ENCODE data around the gene CD83. TPM values are rescaled to one million over a fixed set of nuclear protein-coding genes. Genes with fewer than 3 reads are reported as not detected.

CD83 gene
- total RNA-seq, 1 donor from 2014 or later = 80.2 TPM

- no peak for DNase-seq
- H3K27me3 Mint-ChIP-seq = no peaks in the 10 kb centered on the region
- H3K9me3 Mint-ChIP-seq = peaks cover 4% of the 10 kb centered on the region
- peak overlapping the region; percentile 66 for H3K4me3 Mint-ChIP-seq
- peak overlapping the region; percentile 72 for H3K27ac Mint-ChIP-seq
- H3K4me1 Mint-ChIP-seq = peaks cover 63% of the 10 kb centered on the region
- H3K36me3 Mint-ChIP-seq (ENCODE audit: low read depth) = peaks cover 76% of the 10 kb centered on the region
- intact Hi-C loops (cut with micrococcal nuclease) = loop anchor here (2.0 to 10.0 kb wide), 3 partner anchors 13 to 1503 kb away; no protein-coding TSS in a partner anchor
Measured at GRCh38 chr6:14121936-14122344, 4.4 kb downstream of the CD83 start.

GRCh38 chr6:14123386-14124111 is 6.0 kb downstream of the CD83 start:
- Mint-ChIP-seq H3K27ac (peak overlapping the region; percentile 11), H3K4me1 (peaks cover 57% of the 10 kb centered on the region), H3K27me3 (no peaks in the 10 kb centered on the region), H3K9me3 (peaks cover 4% of the 10 kb centered on the region), H3K36me3 (ENCODE audit: low read depth) (peaks cover 74% of the 10 kb centered on the region), H3K4me3 (peak overlapping the region; percentile 57)
- DNase-seq = no peak
- intact Hi-C loops (cut with micrococcal nuclease) = loop anchor here (2.0 to 10.0 kb wide), 2 partner anchors 15 to 1501 kb away; no protein-coding TSS in a partner anchor

DNA sequence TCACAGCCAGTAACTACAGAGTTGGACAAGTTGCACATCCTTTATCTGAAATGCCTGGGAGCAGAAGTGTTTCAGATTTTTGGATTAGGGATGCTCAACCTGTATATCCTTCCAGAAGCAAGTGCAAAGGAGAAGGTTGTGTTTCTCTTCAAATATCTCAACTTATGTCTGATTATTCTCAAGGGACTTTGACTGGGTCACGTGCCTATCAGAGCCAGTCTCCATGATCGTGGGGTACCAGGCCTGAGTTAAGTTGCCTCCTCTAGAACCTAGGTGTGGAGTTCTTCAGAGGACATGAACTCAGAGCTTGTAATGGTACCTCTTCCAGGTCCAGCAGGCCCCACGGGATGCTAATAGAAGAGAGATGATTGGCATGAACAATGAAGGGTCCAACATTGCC is 7.8 kb downstream of the CD83 start:
- intact Hi-C loops (cut with micrococcal nuclease) = loop anchor here (10.0 kb wide), 1 partner anchor 1499 kb away; no protein-coding TSS in a partner anchor
- Mint-ChIP-seq H3K4me3 (no peak overlapping the region), H3K9me3 (peaks cover 4% of the 10 kb centered on the region), H3K4me1 (peaks cover 59% of the 10 kb centered on the region), H3K36me3 (ENCODE audit: low read depth) (peaks cover 73% of the 10 kb centered on the region), H3K27me3 (no peaks in the 10 kb centered on the region), H3K27ac (no peak overlapping the region)
- no peak for DNase-seq

DNA sequence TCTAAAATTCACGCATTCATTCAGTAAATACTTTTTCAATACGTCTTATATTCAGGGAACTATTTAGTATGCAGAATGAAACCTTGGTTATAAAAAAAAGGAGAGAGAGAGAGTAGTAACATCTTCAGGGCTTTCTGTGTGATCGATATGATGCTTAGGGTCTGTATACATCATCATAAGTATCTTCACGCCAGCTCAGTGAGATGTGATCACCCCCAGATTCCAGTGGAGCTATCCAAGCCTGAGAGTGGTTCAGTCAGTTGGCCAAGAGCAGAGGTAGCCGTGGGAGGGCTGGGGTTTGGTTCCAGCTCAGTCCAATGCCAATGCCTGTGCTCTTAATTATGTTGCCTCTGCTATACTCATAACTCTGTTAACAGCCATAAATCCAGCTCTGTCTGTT is 8.6 kb downstream of the CD83 start:
- Mint-ChIP-seq H3K4me3 (peak overlapping the region; percentile 14), H3K9me3 (no peaks in the 10 kb centered on the region), H3K4me1 (peaks cover 55% of the 10 kb centered on the region), H3K36me3 (ENCODE audit: low read depth) (peaks cover 71% of the 10 kb centered on the region), H3K27me3 (no peaks in the 10 kb centered on the region), H3K27ac (no peak overlapping the region)
- no peak for DNase-seq
- intact Hi-C loops (cut with micrococcal nuclease) = loop anchor here (10.0 kb wide), 1 partner anchor 1499 kb away; no protein-coding TSS in a partner anchor

- Mint-ChIP-seq H3K36me3 (ENCODE audit: low read depth) (peaks cover 72% of the 10 kb centered on the region), H3K4me1 (peaks cover 45% of the 10 kb centered on the region), H3K27ac (no peak overlapping the region), H3K27me3 (no peaks in the 10 kb centered on the region), H3K4me3 (no peak overlapping the region), H3K9me3 (no peaks in the 10 kb centered on the region)
- intact Hi-C loops (cut with micrococcal nuclease) = loop anchor here (10.0 kb wide), 1 partner anchor 1497 kb away; no protein-coding TSS in a partner anchor
- DNase-seq = no peak
Measured at GRCh38 chr6:14127611-14128010, 10.0 kb downstream of the CD83 start.

GRCh38 chr6:14128012-14128411 is 10.4 kb downstream of the CD83 start:
- H3K27ac Mint-ChIP-seq = no peak overlapping the region
- intact Hi-C loops (cut with micrococcal nuclease) = loop anchor here (10.0 kb wide), 1 partner anchor 1497 kb away; no protein-coding TSS in a partner anchor
- no peaks in the 10 kb centered on the region for H3K9me3 Mint-ChIP-seq
- H3K4me3 Mint-ChIP-seq = no peak overlapping the region
- no peaks in the 10 kb centered on the region for H3K27me3 Mint-ChIP-seq
- peaks cover 72% of the 10 kb centered on the region for H3K36me3 Mint-ChIP-seq (ENCODE audit: low read depth)
- peaks cover 43% of the 10 kb centered on the region for H3K4me1 Mint-ChIP-seq
- no peak for DNase-seq

DNA sequence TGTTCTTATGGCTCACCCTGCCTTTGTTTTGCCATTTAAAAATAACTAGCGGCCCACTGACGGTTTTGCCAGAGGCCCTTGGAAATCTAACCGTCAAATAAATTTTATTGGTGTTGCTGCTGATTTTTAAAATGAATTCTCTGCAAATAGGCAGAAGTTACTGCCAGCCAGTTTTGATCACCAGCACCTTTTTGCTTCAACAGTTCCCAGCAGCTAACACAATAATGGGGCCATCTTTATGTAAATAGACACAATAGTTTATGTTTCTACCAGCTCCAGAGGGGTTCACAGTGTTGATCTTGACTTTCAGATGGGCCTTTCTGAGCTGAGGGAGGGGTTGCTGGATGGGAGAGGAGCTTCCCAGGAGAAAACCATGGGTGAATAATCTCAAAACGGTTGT is 11.2 kb downstream of the CD83 start:
- Mint-ChIP-seq H3K4me3 (no peak overlapping the region), H3K27ac (peak overlapping the region; percentile 14), H3K36me3 (ENCODE audit: low read depth) (peaks cover 73% of the 10 kb centered on the region), H3K4me1 (peaks cover 39% of the 10 kb centered on the region), H3K27me3 (no peaks in the 10 kb centered on the region), H3K9me3 (no peaks in the 10 kb centered on the region)
- DNase-seq = no peak
- intact Hi-C loops (cut with micrococcal nuclease) = loop anchor here (10.0 kb wide), 1 partner anchor 1496 kb away; no protein-coding TSS in a partner anchor

GRCh38 chr6:14129575-14129974 is 12.0 kb downstream of the CD83 start:
- peak overlapping the region; percentile 58 for H3K27ac Mint-ChIP-seq
- H3K27me3 Mint-ChIP-seq = no peaks in the 10 kb centered on the region
- peaks cover 77% of the 10 kb centered on the region for H3K36me3 Mint-ChIP-seq (ENCODE audit: low read depth)
- H3K9me3 Mint-ChIP-seq = no peaks in the 10 kb centered on the region
- no peak overlapping the region for H3K4me3 Mint-ChIP-seq
- DNase-seq = peak; percentile 72
- intact Hi-C loops (cut with micrococcal nuclease) = loop anchor here (10.0 kb wide), 1 partner anchor 1495 kb away; no protein-coding TSS in a partner anchor
- peaks cover 35% of the 10 kb centered on the region for H3K4me1 Mint-ChIP-seq

DNA sequence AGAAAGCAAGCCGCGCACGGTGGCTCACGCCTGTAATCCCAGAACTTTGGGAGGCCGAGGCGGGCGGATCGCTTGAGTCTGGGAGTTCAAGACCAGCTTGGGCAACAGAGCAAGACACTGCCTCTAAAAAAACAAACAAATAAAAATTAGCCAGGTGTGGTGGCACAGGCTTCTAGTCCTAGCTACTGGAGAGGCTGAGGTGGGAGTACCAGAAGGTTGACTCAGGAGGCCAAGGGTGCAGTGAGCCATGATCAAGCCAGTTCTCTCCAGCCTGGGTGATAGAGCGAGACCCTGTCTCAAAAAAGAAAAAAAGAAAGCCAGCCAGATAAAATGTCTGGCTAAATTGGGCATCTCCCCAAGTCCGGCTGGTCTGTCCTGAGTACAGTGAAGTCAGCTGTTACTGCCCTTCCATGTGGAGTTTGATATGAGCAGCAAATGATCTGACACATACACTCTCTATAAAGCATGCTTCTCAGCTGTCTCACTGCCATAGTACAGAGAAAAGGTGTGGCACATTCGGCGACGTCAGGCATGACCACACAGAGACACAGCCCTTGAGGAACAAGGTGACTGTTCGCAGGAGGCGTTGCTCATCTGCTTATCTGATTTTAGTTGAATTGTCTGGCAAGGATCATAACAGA is 13.0 kb downstream of the CD83 start:
- no peaks in the 10 kb centered on the region for H3K27me3 Mint-ChIP-seq
- peaks cover 33% of the 10 kb centered on the region for H3K4me1 Mint-ChIP-seq
- intact Hi-C loops (cut with micrococcal nuclease) = no loop called here
- no peak for DNase-seq
- no peak overlapping the region for H3K4me3 Mint-ChIP-seq
- no peak overlapping the region for H3K27ac Mint-ChIP-seq
- H3K9me3 Mint-ChIP-seq = no peaks in the 10 kb centered on the region
- H3K36me3 Mint-ChIP-seq (ENCODE audit: low read depth) = peaks cover 77% of the 10 kb centered on the region

DNA sequence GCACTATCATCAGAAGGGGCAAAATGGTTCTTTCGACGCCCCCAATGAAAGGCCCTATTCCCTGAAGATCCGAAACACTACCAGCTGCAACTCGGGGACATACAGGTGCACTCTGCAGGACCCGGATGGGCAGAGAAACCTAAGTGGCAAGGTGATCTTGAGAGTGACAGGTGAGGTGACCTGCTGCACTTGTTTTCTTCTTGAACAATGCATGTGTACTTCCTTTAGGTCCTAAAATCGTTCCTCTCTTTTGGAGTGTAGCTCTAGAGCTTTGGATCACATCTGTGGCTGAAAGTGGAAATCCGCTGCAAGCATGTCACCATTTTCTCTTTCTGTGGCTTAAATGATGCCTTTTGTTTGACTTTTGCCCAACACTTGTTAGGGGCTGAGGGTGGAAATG is 14.0 kb downstream of the CD83 start:
- Mint-ChIP-seq H3K27ac (no peak overlapping the region), H3K4me1 (peaks cover 25% of the 10 kb centered on the region), H3K27me3 (no peaks in the 10 kb centered on the region), H3K4me3 (no peak overlapping the region), H3K36me3 (ENCODE audit: low read depth) (peaks cover 74% of the 10 kb centered on the region), H3K9me3 (no peaks in the 10 kb centered on the region)
- no peak for DNase-seq
- intact Hi-C loops (cut with micrococcal nuclease) = no loop called here

GRCh38 chr6:14132244-14132920 is 14.8 kb downstream of the CD83 start:
- peaks cover 73% of the 10 kb centered on the region for H3K36me3 Mint-ChIP-seq (ENCODE audit: low read depth)
- H3K27me3 Mint-ChIP-seq = no peaks in the 10 kb centered on the region
- intact Hi-C loops (cut with micrococcal nuclease) = no loop called here
- no peak overlapping the region for H3K27ac Mint-ChIP-seq
- DNase-seq = no peak
- H3K9me3 Mint-ChIP-seq = no peaks in the 10 kb centered on the region
- peaks cover 25% of the 10 kb centered on the region for H3K4me1 Mint-ChIP-seq
- H3K4me3 Mint-ChIP-seq = no peak overlapping the region

GRCh38 chr6:14132921-14133275 is 15.3 kb downstream of the CD83 start:
- intact Hi-C loops (cut with micrococcal nuclease) = no loop called here
- peaks cover 73% of the 10 kb centered on the region for H3K36me3 Mint-ChIP-seq (ENCODE audit: low read depth)
- H3K27ac Mint-ChIP-seq = no peak overlapping the region
- no peaks in the 10 kb centered on the region for H3K27me3 Mint-ChIP-seq
- H3K4me1 Mint-ChIP-seq = peaks cover 25% of the 10 kb centered on the region
- no peak overlapping the region for H3K4me3 Mint-ChIP-seq
- H3K9me3 Mint-ChIP-seq = no peaks in the 10 kb centered on the region
- no peak for DNase-seq

GRCh38 chr6:14134211-14134910 is 16.8 kb downstream of the CD83 start:
- H3K9me3 Mint-ChIP-seq = no peaks in the 10 kb centered on the region
- no peak overlapping the region for H3K27ac Mint-ChIP-seq
- no peaks in the 10 kb centered on the region for H3K27me3 Mint-ChIP-seq
- H3K4me3 Mint-ChIP-seq = no peak overlapping the region
- intact Hi-C loops (cut with micrococcal nuclease) = no loop called here
- DNase-seq = no peak
- H3K36me3 Mint-ChIP-seq (ENCODE audit: low read depth) = peaks cover 62% of the 10 kb centered on the region
- H3K4me1 Mint-ChIP-seq = peaks cover 14% of the 10 kb centered on the region

All from activated CD4-positive, alpha-beta T cell treated with anti-CD3 and anti-CD28 coated beads, Interleukin-2, amount 10 ng/mL, durations not matched to agents 24 days and 14 days (primary cell).